Forelimb muscle (tissue), 1 donor: ENCODE measurements around the gene KCNH5. TPM values are rescaled to one million over a fixed set of nuclear protein-coding genes. Genes with fewer than 3 reads are reported as not detected.

Source experiments
- DNase-seq: peaks from one replicate; pipeline ENCODE4 v3.0.0-alpha.2; 2013; ENCODE audit warnings: low read depth
- polyA plus RNA-seq: library from polyadenylated mRNA; unstranded; fragments of 120-200 nt; gene quantifications from one replicate; pipeline ENCODE4 v1.2.1, GENCODE V29; 2013; ENCODE audit not compliant: insufficient read length

Gene KCNH5
- polyA plus RNA-seq, 1 donor: 0.05 TPM

DNA sequence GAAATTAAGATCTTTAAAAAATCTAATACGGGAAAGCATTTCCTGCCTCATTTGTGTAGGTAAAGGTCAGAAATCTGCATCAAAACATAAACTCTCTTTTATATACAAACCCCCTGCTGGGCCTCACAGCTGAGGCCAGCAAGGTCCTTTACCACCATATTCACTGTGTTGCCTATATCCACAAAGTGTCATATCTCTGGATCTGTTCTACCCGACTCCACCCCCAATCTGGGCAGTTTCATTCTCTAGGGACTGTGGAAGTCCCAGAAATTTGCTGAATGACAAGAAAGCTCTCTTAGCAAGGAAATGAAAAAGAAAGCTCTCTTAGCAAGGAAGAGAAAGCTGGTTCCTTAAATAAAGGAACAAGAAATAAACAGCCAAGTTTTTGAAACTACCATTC, 301.7 kb downstream of the KCNH5 start:
- no peak for DNase-seq

GRCh38 chr14:62743118-62743517, 302.1 kb downstream of the KCNH5 start:
- DNase-seq: no peak

DNA sequence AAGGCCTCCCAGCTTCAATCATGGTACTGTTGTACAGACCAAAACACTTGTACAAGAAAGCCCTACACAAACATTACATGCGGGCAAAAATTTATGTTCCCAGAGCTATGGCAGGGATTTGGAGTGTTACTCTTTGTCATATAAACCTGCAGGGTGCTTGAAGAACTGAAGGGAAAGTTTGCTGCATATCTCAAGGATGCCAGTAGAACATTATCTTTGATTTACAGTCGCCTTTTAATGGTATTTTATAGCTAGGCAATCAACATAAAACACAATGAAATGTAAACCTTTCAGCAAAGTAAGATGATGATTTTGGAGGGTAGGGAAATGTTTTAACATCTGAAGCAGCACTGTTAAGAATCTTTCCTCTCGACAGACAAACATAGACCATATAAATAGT, 305.6 kb downstream of the KCNH5 start:
- DNase-seq: no peak

DNA sequence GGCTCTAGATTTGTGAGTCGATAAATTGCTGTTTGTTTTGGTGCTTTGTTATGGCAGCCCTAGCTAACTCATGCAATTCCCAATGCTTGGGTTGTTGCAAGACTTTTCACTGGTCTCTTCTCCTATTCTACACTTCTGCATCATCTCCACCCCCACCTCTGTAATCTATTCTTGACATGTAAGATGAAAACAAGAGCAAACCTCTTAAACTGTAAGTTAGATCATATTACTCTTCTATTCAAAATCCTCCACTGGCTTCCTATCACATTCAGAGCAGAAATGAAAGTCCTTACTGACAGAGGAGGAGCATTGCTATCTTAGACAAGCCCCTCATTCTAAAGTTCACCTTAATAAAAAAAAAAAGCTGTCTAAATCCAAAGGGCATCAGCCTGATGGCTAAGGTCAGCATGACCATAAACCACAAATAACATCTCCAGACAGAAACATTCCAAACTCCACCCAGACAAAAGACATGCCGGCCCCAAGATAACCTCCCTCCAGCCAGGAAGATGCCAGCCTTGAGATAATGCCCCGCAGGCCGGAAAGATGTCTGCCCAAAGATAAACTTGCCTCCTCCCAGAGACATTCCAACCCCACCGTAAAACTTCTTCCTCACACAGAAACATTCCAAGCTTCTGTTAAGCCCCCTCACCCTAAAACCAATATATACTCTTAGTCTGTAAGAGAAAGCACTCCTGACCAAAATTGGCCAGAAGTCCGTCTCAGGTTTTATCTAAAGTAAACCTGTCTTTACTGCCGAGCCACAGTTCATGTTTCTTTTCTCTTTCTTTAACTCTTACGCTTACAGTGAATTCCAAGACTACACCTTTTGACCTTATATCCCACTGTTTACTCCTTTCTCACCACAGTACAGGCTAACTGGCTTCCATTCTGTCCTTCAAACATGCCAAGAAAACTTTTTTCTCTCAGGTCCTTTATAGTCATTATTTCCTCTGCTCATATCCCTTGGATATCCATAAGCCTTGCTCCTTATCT, 308.9 kb downstream of the KCNH5 start:
- DNase-seq: no peak

- no peak for DNase-seq
These were observed 310.4 kb downstream of the KCNH5 start for GRCh38 chr14:62734831-62735230.

- DNase-seq: no peak
These were observed 322.9 kb downstream of the KCNH5 start for GRCh38 chr14:62722406-62722805.

DNA sequence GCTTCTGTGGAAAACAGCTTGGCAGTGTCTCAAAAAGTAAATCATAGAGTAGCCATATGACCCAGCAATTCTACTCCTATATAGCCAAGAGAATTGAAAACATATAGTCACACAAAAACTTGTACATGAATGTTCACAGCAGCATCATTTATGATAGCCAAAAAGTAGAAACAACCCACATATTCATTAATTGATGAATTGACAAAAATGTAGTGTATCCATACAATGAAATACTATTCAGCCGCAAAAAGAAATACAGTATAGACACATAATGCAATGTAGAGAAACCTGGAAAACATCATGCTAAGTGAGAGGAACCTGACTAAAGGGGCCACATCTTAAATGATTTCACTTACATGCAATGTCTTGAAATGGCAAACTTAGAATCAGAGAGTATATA, 326.6 kb downstream of the KCNH5 start:
- no peak for DNase-seq

DNA sequence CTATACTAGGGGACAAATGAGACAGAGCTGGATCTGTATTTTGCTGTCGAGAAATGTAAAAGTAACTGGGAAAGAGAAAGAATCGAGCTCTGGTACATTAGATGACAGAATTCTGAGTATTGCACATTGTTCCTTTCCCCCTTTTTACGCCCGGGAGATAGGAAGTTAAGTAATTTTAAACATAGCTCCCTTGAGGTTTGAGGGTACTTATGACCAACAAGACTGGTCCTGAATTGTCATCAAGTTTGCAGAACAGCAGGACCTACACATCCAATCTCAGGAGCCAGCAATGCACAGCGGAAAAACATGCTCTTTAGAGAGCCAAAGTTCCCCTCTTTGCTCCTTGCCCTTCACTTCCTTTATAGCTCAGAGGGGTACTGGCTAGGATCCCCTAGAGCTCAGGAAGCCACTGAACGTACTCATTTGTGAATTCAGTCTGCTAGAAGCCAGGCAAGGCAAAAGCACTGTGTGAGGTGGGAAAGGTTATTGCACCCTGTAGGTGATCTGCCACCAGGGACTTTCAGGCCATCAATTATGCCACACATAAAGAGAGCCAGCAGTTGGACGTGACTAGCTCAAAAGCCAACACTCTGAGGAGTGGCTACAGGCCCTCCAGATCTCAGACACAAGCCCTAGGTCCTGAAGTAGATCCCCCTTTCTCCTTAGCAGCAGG, 333.8 kb downstream of the KCNH5 start:
- no peak for DNase-seq

DNA sequence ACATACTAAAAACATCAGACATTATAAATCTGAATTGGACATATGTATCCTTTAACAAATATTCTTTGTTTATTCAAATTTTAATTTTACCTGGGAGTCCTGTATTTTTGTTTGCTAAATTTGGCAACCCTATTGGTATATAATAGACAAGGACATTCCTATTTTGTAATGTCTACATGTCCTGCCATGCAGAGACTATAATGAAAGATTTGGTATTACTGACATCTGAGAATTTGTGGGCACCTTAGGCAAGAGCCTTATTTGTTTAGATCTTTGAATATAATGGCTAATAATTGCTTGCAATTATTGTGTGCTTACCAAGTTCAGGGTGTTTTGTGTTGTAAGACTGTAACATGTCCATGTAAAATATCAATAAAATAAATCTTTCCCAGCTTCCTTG, 334.4 kb downstream of the KCNH5 start:
- DNase-seq: no peak

- DNase-seq: no peak
These were observed 335.5 kb downstream of the KCNH5 start for GRCh38 chr14:62709773-62710172.

DNA sequence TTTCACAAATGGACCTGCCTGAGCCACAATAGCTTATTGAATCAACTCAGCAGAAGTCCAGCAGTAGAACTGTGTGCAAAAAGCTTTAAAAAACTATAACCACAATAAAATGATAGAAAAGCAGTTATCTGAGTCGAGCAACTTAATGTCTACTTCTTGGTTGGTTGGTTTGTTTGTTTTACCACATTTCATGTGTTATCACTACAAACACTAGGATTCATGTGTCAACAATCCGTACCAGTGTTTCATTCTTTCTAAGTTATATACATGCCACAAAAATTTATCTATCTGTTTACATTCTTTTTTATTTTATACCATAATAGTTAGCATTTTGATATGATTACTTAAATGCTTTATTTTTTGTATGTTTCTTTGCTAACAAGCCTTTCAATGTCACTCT, 339.0 kb downstream of the KCNH5 start:
- no peak for DNase-seq

- DNase-seq: no peak
These were observed 347.8 kb downstream of the KCNH5 start for GRCh38 chr14:62697461-62697860.

- DNase-seq: no peak
These were observed 348.3 kb downstream of the KCNH5 start for GRCh38 chr14:62696929-62697328.

DNA sequence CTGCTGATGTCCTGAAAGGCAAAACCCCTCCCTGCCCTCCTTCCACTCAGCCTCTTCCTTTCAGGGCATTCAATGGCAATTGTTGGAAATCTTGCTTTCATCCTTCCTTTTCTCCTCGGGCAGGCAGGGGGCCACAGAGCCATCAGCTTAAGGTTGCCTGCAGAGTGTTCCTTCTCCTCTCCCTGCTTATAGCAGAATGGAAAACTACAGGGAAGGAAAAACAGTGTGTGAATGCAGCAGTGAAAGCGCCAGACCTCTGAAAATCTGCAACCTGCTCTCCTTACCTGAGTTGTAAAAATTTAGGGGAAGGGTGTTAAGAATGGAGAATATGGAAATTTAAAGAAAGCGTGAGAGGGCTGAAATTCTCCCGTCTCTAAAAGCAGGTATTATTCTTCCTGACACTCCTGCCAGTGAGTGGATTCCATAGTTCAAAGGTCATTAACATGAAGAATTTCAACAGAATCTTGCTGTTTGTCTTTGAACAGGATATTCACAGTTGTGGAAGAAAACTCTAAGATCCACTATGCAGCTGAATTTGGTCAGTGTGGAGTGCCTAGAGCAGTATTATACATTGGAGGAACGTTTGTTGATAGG, 348.8 kb downstream of the KCNH5 start:
- DNase-seq: no peak

- DNase-seq: no peak
These were observed 351.2 kb downstream of the KCNH5 start for GRCh38 chr14:62694075-62694474.

DNA sequence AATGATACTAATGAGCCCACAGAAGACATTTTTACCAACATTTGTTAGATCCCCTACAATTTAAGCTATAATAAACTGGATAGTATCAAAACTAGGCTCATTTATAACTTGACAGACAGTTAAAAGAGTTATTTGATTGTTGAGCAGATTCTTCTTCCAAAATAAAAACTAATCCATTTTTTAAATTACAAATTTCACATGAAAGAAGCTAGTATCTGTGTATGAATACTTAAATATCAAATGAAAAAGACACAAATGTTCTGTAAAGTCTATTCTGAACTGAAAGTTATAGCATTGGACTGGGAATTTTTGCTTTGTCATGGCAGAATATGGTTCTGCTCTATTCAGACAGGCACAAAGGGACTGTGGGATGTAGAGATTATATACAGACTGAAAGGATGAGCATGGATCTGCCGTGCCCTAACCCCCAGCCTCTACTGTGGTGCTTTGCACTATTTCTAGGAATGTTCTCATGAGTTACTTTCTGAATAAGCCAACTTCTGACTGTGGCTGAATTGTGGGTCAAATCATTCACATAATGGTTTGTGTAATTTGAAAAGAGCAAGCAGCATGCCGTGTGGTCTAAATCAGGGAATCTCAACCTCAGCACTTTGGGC, 352.7 kb downstream of the KCNH5 start:
- DNase-seq: no peak

DNA sequence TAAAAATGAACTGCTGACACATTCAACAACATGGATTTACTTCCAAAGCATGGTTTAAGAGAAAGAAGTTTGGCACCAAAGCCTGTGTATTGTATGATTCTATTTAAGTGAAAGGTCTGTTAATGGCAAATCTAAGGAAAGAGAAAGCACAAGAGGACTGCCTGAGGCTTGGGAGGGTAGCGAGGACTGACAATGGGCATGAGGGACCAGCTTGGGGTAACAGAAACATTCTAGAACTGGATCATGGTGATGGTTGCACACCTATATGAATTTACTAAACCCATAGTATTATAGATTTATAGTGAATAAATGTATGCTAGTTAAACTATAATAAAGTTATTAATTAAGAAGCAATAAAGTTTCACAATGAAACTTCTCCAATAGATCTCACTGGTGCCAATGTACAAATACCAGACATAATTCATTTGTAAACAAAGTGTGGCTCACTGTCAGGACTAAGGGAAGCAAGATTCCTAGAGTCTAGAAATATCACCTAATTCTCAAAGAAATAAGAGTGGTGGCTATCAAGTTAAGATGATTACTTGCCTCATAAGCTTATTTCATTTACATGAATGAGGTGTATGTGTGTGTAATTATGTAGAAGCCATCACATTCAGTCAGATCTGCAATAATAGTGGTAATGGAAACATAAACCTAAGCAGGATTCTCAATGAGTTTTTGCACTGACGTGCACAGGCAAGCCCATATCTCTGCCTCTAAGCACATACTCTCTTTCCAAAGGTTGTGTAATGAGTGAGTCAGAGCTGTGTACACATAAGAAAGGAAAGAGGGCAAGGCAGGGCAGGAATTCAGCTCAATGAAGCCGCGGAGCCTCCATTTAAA, 353.4 kb downstream of the KCNH5 start:
- DNase-seq: no peak

GRCh38 chr14:62689733-62690132, 355.5 kb downstream of the KCNH5 start:
- DNase-seq: no peak

GRCh38 chr14:62687818-62688217, 357.4 kb downstream of the KCNH5 start:
- DNase-seq: no peak

GRCh38 chr14:62684376-62684775, 360.9 kb downstream of the KCNH5 start:
- DNase-seq: no peak

DNA sequence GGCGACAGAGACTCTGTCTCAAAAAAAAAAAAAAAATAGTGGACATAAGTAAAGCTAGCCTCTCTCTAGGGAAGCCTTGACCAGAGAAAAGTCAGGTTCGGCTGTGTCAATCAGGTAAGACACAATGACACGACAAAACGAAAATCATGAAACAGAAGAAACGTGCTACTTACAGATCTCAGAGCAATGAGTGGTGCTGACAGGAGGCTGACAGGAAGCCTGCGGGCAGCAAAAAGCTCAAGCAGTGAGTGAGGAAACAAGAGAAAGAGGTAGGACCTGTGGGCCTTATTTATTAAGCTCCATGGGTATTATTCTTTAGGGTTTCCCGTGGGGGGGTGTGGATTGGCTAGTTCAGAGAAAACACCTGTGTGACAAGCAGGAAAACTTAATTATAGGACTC, 363.1 kb downstream of the KCNH5 start:
- no peak for DNase-seq
